ENCODE data around the gene LAPTM4A. TPM values are rescaled to one million over a fixed set of nuclear protein-coding genes. Genes with fewer than 3 reads are reported as not detected.

The LAPTM4A gene
- total RNA-seq, 2 experiments from 2014 or later, result 23.4 to 24.4 TPM

GRCh38 chr2:20011276-20012031 is 40.0 kb downstream of the LAPTM4A start:
- intact Hi-C loops (cut with micrococcal nuclease), result loop anchor here (10.0 kb wide), 2 partner anchors 213 to 633 kb away; partner anchors contain the start of gene SDC1

GRCh38 chr2:20008703-20009102 is 42.7 kb downstream of the LAPTM4A start:
- intact Hi-C loops (cut with micrococcal nuclease), result no loop called here
- Mint-ChIP-seq H3K4me1 (ENCODE audit: low read depth) (peaks cover 8% of the 10 kb centered on the region), H3K36me3 (ENCODE audit: low read depth) (no peaks in the 10 kb centered on the region), H3K9me3 (no peaks in the 10 kb centered on the region), H3K4me3 (no peak overlapping the region), H3K27me3 (ENCODE audit: low read depth) (peaks cover 26% of the 10 kb centered on the region), H3K27ac (no peak overlapping the region)
- CTCF ChIA-PET, result no interaction called here
- DNase-seq, result no peak

More at GRCh38 chr2:20011276-20012031, 40.0 kb downstream of the LAPTM4A start:
- Mint-ChIP-seq H3K4me3 (peak overlapping the region; percentile 62), H3K4me1 (ENCODE audit: low read depth) (peaks cover 8% of the 10 kb centered on the region), H3K9me3 (no peaks in the 10 kb centered on the region), H3K27me3 (ENCODE audit: low read depth) (peaks cover 32% of the 10 kb centered on the region), H3K36me3 (ENCODE audit: low read depth) (no peaks in the 10 kb centered on the region), H3K27ac (no peak overlapping the region)
- DNase-seq, result no peak
- CTCF ChIA-PET, result interaction anchor here (0.7 kb wide), 1 partner anchor 9 kb away, joined by 3 read pairs; no protein-coding TSS in a partner anchor

- CTCF ChIA-PET, result interaction anchor here (1.8 kb wide), 1 partner anchor 10 kb away, joined by 7 read pairs; no protein-coding TSS in a partner anchor
- no peak for DNase-seq
- no peaks in the 10 kb centered on the region for H3K36me3 Mint-ChIP-seq (ENCODE audit: low read depth)
- no peaks in the 10 kb centered on the region for H3K9me3 Mint-ChIP-seq
- H3K4me1 Mint-ChIP-seq (ENCODE audit: low read depth), result no peaks in the 10 kb centered on the region
- intact Hi-C loops (cut with micrococcal nuclease), result no loop called here
- H3K27ac Mint-ChIP-seq, result no peak overlapping the region
- H3K4me3 Mint-ChIP-seq, result no peak overlapping the region
- H3K27me3 Mint-ChIP-seq (ENCODE audit: low read depth), result peaks cover 13% of the 10 kb centered on the region
These were observed 45.4 kb downstream of the LAPTM4A start for GRCh38 chr2:20005891-20006470.

GRCh38 chr2:20005067-20005627 is 46.3 kb downstream of the LAPTM4A start:
- Mint-ChIP-seq H3K27me3 (ENCODE audit: low read depth) (peaks cover 12% of the 10 kb centered on the region), H3K9me3 (no peaks in the 10 kb centered on the region), H3K36me3 (ENCODE audit: low read depth) (no peaks in the 10 kb centered on the region), H3K4me1 (ENCODE audit: low read depth) (no peaks in the 10 kb centered on the region), H3K27ac (no peak overlapping the region), H3K4me3 (no peak overlapping the region)
- DNase-seq, result no peak
- CTCF ChIA-PET, result interaction anchor here (1.8 kb wide), 1 partner anchor 10 kb away, joined by 7 read pairs; no protein-coding TSS in a partner anchor
- intact Hi-C loops (cut with micrococcal nuclease), result no loop called here

- no peaks in the 10 kb centered on the region for H3K4me1 Mint-ChIP-seq (ENCODE audit: low read depth)
- H3K36me3 Mint-ChIP-seq (ENCODE audit: low read depth), result no peaks in the 10 kb centered on the region
- peaks cover 12% of the 10 kb centered on the region for H3K27me3 Mint-ChIP-seq (ENCODE audit: low read depth)
- DNase-seq, result no peak
- no peak overlapping the region for H3K27ac Mint-ChIP-seq
- CTCF ChIA-PET, result no interaction called here
- H3K4me3 Mint-ChIP-seq, result no peak overlapping the region
- no peaks in the 10 kb centered on the region for H3K9me3 Mint-ChIP-seq
- intact Hi-C loops (cut with micrococcal nuclease), result no loop called here
These were observed 50.0 kb downstream of the LAPTM4A start for GRCh38 chr2:20001361-20001863.

GRCh38 chr2:19993731-19994130 is 57.7 kb downstream of the LAPTM4A start:
- Mint-ChIP-seq H3K27ac (no peak overlapping the region), H3K36me3 (ENCODE audit: low read depth) (no peaks in the 10 kb centered on the region), H3K4me1 (ENCODE audit: low read depth) (peaks cover 18% of the 10 kb centered on the region), H3K27me3 (ENCODE audit: low read depth) (peaks cover 16% of the 10 kb centered on the region), H3K4me3 (no peak overlapping the region), H3K9me3 (no peaks in the 10 kb centered on the region)
- CTCF ChIA-PET, result interaction anchor here (1.7 kb wide), 1 partner anchor 21 kb away, joined by 5 read pairs; no protein-coding TSS in a partner anchor
- intact Hi-C loops (cut with micrococcal nuclease), result loop anchor here (5.0 kb wide), 1 partner anchor 824 kb away; no protein-coding TSS in a partner anchor
- DNase-seq, result no peak

- no peak for DNase-seq
- Mint-ChIP-seq H3K27ac (no peak overlapping the region), H3K9me3 (no peaks in the 10 kb centered on the region), H3K4me3 (no peak overlapping the region), H3K36me3 (ENCODE audit: low read depth) (peaks cover 3% of the 10 kb centered on the region), H3K4me1 (ENCODE audit: low read depth) (peaks cover 28% of the 10 kb centered on the region), H3K27me3 (ENCODE audit: low read depth) (peaks cover 16% of the 10 kb centered on the region)
- CTCF ChIA-PET, result interaction anchor here (1.3 kb wide), 1 partner anchor 23 kb away, joined by 5 read pairs; no protein-coding TSS in a partner anchor
- intact Hi-C loops (cut with micrococcal nuclease), result loop anchor here (2.0 to 5.0 kb wide), 2 partner anchors 359 to 825 kb away; partner anchors contain the start of gene PUM2
These were observed 59.5 kb downstream of the LAPTM4A start for GRCh38 chr2:19991895-19992294.

- Mint-ChIP-seq H3K36me3 (ENCODE audit: low read depth) (peaks cover 12% of the 10 kb centered on the region), H3K4me1 (ENCODE audit: low read depth) (peaks cover 28% of the 10 kb centered on the region), H3K9me3 (no peaks in the 10 kb centered on the region), H3K27ac (peak overlapping the region; percentile 54), H3K4me3 (peak overlapping the region; percentile 87), H3K27me3 (ENCODE audit: low read depth) (peaks cover 13% of the 10 kb centered on the region)
- CTCF ChIA-PET, result interaction anchor here (2.2 kb wide), 1 partner anchor 25 kb away, joined by 10 read pairs; no protein-coding TSS in a partner anchor
- DNase-seq, result no peak
- intact Hi-C loops (cut with micrococcal nuclease), result loop anchor here (1.0 to 5.0 kb wide), 5 partner anchors 61 to 1430 kb away; partner anchors contain the start of genes LAPTM4A, PUM2, RDH14 and TTC32
These were observed 61.1 kb downstream of the LAPTM4A start for GRCh38 chr2:19990416-19990728.

- Mint-ChIP-seq H3K9me3 (no peaks in the 10 kb centered on the region), H3K27ac (peak within 1 kb of the TSS; percentile 54), H3K4me3 (peak within 1 kb of the TSS; percentile 87), H3K36me3 (ENCODE audit: low read depth) (peaks cover 13% of the 10 kb centered on the region), H3K27me3 (ENCODE audit: low read depth) (peaks cover 13% of the 10 kb centered on the region), H3K4me1 (ENCODE audit: low read depth) (peaks cover 28% of the 10 kb centered on the region)
- peak; percentile 91 for DNase-seq
- CTCF ChIA-PET, result interaction anchor here (0.6 to 2.2 kb wide), 3 partner anchors 25 to 435 kb away, joined by 4 to 10 read pairs (median 4); no protein-coding TSS in a partner anchor
- intact Hi-C loops (cut with micrococcal nuclease), result loop anchor here (1.0 to 5.0 kb wide), 5 partner anchors 61 to 1430 kb away; partner anchors contain the start of genes LAPTM4A, PUM2, RDH14 and TTC32
These were observed 61.6 kb downstream of the LAPTM4A start, which contains the start of gene WDR35 for GRCh38 chr2:19989667-19990415. Gene WDR35 (minus strand): TSS chr2:19990105. CDS start chr2:19990015, 90 bp downstream.

- H3K36me3 Mint-ChIP-seq (ENCODE audit: low read depth), result peaks cover 13% of the 10 kb centered on the region
- no peaks in the 10 kb centered on the region for H3K9me3 Mint-ChIP-seq
- no peak for DNase-seq
- peaks cover 13% of the 10 kb centered on the region for H3K27me3 Mint-ChIP-seq (ENCODE audit: low read depth)
- peak overlapping the region; percentile 87 for H3K4me3 Mint-ChIP-seq
- peaks cover 28% of the 10 kb centered on the region for H3K4me1 Mint-ChIP-seq (ENCODE audit: low read depth)
- CTCF ChIA-PET, result interaction anchor here (0.6 to 2.2 kb wide), 3 partner anchors 26 to 435 kb away, joined by 4 to 10 read pairs (median 4); no protein-coding TSS in a partner anchor
- intact Hi-C loops (cut with micrococcal nuclease), result no loop called here
- H3K27ac Mint-ChIP-seq, result peak overlapping the region; percentile 54
These were observed 62.1 kb downstream of the LAPTM4A start for GRCh38 chr2:19989342-19989666.

GRCh38 chr2:19988600-19988999 is 62.8 kb downstream of the LAPTM4A start:
- H3K27me3 Mint-ChIP-seq (ENCODE audit: low read depth), result peaks cover 12% of the 10 kb centered on the region
- intact Hi-C loops (cut with micrococcal nuclease), result no loop called here
- peaks cover 13% of the 10 kb centered on the region for H3K36me3 Mint-ChIP-seq (ENCODE audit: low read depth)
- DNase-seq, result no peak
- no peaks in the 10 kb centered on the region for H3K9me3 Mint-ChIP-seq
- CTCF ChIA-PET, result interaction anchor here (0.6 to 2.2 kb wide), 2 partner anchors 27 to 205 kb away, joined by 4 to 10 read pairs; no protein-coding TSS in a partner anchor
- peak overlapping the region; percentile 87 for H3K4me3 Mint-ChIP-seq
- peaks cover 28% of the 10 kb centered on the region for H3K4me1 Mint-ChIP-seq (ENCODE audit: low read depth)
- no peak overlapping the region for H3K27ac Mint-ChIP-seq

Data from activated naive CD4-positive, alpha-beta T cell treated with anti-CD3 and anti-CD28 coated beads for 36 hours (primary cell).